Testis (tissue), 3 donors: ENCODE data around the gene ITPKB. TPM values are rescaled to one million over a fixed set of nuclear protein-coding genes. Genes with fewer than 3 reads are reported as not detected.

Source experiments
- DNase-seq: peaks from one replicate; pipeline ENCODE4 v3.0.0-alpha.2; 2019
- H3K27ac ChIP-seq, 2 donors: fragments of 200-600 bp; sonication (generic); one replicate each; pipeline ENCODE4 v1.5.1; 2019
- H3K27me3 ChIP-seq: fragments of 200-600 bp; sonication (generic); one replicate; pipeline ENCODE4 v1.5.1; 2019
- H3K36me3 ChIP-seq: fragments of 200-600 bp; sonication (generic); one replicate; pipeline ENCODE4 v1.5.1; 2017; ENCODE audit warnings: low read depth; ENCODE audit errors: missing control alignments
- H3K4me1 ChIP-seq: fragments of 200-600 bp; sonication (generic); one replicate; pipeline ENCODE4 v1.5.1; 2019
- H3K4me3 ChIP-seq, 2 donors: fragments of 200-600 bp; sonication (generic); one replicate each; pipeline ENCODE4 v1.5.1; 2017 to 2019
- H3K9me3 ChIP-seq: fragments of 200-600 bp; sonication (generic); one replicate; pipeline ENCODE4 v1.5.1; 2017
- POLR2A ChIP-seq: fragments of 450-650 bp; IDR thresholded peaks from one replicate; pipeline ENCODE4 v1.6.1; 2017; ENCODE audit warnings: antibody characterized with exemption, mild to moderate bottlenecking, moderate library complexity
- WGBS, 2 donors: methylation state at CpG; one replicate each; pipeline ENCODE4 v1.1.5; 2018; 5-methylcytosine and 5-hydroxymethylcytosine counted together
- intact Hi-C: fragments of 100-400 bp; cut with DNase I; formaldehyde crosslinking; loops from one replicate; pipeline ENCODE4 v1.15.1; 2023; ENCODE audit warnings: low total_unique reads
- polyA plus RNA-seq: library from polyadenylated mRNA; stranded (reverse); fragments of 350-450 nt; fragmentation: Illumina TruSeq; extraction: RNeasy Lipid Tissue Mini Kit (QIAGEN cat#74804); gene quantifications from one replicate; pipeline ENCODE4 v1.2.3, GENCODE V29; 2014; ENCODE audit warnings: low read depth, low replicate concordance; ENCODE audit not compliant: insufficient read depth
- total RNA-seq, 2 donors: library from RNA; depleted of rRNA; stranded (reverse); fragments of >200 nt; gene quantifications; one replicate each; pipeline ENCODE4 v1.2.3, GENCODE V29; 2016
- TF ChIP-seq, protein P1 (sequence below), 3 experiments: fragments of 450-650 bp in 2 of 3; fragments of 200-600 bp in 1 of 3; sonication (generic) in 1 of 3; IDR thresholded peaks; one replicate each; pipeline ENCODE4 v1.5.1; 2016 to 2019; ENCODE audit warnings: antibody characterized with exemption in 3 of 3, mild to moderate bottlenecking in 2 of 3, moderate library complexity in 1 of 3

The ITPKB gene
- total and polyA plus RNA-seq, 3 donors from 2014 or later = 11.4 to 18.0 (median 13.5) TPM

DNA sequence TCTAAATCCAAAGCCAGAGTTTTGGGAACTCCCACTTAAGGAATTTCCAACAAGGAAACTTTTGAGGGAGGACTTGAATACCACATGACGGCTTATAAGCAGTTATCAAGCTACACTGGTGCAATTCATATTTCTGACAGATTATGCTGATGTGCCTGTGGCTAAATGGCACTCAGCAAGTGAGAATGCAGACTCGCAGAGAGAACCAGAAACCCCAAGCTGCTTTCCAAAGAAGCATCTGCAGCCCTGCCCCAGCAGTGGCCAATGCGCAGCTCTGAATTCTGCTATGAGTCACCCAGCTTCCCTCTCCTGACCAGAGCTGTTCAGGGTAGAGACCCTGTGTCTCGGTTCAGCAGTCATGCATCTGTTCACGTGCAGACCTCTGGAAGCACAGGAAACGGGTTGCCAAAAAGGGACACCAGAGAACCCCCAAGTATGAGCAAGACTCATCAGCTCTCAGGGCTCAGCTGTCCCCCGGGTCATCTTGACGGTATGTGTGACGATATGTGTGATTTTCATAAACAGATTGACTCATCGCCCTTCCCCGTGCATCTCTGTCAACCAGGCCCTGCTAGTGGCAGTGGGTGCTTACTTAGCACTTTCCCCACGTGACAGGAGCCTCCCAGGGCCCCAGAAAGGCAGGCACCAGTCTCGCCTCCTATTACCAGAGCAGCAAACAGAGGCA lies 76.3 kb downstream of the ITPKB start:
- DNase-seq = peak; percentile 75
- 39 to 60% methylated on average over 13 of the region's 13 CpGs for WGBS, 2 donors
- H3K4me1 ChIP-seq = peaks cover 80% of the 10 kb centered on the region
- peak overlapping the region; percentile 65 to 89 for H3K27ac ChIP-seq
- no peaks in the 10 kb centered on the region for H3K36me3 ChIP-seq
- no peaks in the 10 kb centered on the region for H3K9me3 ChIP-seq
- no peaks in the 10 kb centered on the region for H3K27me3 ChIP-seq
- intact Hi-C loops = no loop called here
- H3K4me3 ChIP-seq = no peak overlapping the region
- no peak for TF ChIP-seq POLR2A
- TF ChIP-seq, protein P1, sequence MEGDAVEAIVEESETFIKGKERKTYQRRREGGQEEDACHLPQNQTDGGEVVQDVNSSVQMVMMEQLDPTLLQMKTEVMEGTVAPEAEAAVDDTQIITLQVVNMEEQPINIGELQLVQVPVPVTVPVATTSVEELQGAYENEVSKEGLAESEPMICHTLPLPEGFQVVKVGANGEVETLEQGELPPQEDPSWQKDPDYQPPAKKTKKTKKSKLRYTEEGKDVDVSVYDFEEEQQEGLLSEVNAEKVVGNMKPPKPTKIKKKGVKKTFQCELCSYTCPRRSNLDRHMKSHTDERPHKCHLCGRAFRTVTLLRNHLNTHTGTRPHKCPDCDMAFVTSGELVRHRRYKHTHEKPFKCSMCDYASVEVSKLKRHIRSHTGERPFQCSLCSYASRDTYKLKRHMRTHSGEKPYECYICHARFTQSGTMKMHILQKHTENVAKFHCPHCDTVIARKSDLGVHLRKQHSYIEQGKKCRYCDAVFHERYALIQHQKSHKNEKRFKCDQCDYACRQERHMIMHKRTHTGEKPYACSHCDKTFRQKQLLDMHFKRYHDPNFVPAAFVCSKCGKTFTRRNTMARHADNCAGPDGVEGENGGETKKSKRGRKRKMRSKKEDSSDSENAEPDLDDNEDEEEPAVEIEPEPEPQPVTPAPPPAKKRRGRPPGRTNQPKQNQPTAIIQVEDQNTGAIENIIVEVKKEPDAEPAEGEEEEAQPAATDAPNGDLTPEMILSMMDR (IDR thresholded peaks at IDR 0.05) = no peak

DNA sequence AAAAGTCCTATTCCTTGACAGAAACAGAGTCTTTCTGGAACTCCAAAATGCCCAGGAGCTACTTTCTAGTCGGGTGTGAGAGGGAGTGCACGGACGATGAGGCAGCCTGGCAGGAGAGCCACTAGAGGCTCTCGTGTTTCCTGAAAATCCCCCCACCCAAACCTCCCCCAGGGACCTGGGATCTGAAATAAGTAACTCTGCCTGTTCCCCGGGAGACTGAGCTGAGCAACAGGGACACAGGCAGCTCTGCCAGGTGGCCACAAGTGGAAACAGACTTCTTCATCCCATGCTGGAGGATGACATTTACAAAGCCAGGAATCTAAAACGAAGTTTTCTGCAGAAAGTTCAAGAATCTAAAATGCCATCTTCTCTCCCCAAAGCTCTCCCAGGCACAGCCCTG lies 77.1 kb downstream of the ITPKB start:
- DNase-seq = no peak
- peak overlapping the region; percentile 65 to 89 for H3K27ac ChIP-seq
- 12 to 37% methylated on average over 6 of the region's 6 CpGs for WGBS, 2 donors
- no peak overlapping the region for H3K4me3 ChIP-seq
- no peaks in the 10 kb centered on the region for H3K27me3 ChIP-seq
- no peaks in the 10 kb centered on the region for H3K9me3 ChIP-seq
- intact Hi-C loops = no loop called here
- H3K36me3 ChIP-seq = no peaks in the 10 kb centered on the region
- peaks cover 79% of the 10 kb centered on the region for H3K4me1 ChIP-seq
- TF ChIP-seq, protein P1 (IDR thresholded peaks at IDR 0.05) = no peak
- TF ChIP-seq POLR2A = no peak

DNA sequence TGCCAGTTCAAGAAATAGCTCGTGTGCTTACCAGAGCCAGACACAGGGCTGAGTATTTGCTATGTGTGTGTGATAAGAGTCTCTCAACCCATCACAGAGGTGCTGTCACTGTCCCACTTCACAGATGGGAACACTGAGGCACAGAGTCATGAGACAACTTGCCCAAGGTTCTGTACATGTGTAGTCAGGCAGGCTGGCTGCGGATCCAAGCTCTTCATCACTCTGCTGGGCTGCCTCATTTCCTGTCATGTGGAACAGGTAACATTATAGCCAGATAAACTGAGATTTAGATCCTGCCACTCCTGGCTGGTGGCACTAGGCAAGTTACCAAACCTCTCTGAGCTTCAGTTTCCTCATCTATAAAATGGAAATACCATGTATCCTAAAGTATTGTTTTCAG lies 77.8 kb downstream of the ITPKB start:
- 88 to 100% methylated on average over 1 to 2 of the region's 2 CpGs for WGBS, 2 donors
- no peaks in the 10 kb centered on the region for H3K9me3 ChIP-seq
- H3K27ac ChIP-seq = peak overlapping the region; percentile 65 to 89

DNA sequence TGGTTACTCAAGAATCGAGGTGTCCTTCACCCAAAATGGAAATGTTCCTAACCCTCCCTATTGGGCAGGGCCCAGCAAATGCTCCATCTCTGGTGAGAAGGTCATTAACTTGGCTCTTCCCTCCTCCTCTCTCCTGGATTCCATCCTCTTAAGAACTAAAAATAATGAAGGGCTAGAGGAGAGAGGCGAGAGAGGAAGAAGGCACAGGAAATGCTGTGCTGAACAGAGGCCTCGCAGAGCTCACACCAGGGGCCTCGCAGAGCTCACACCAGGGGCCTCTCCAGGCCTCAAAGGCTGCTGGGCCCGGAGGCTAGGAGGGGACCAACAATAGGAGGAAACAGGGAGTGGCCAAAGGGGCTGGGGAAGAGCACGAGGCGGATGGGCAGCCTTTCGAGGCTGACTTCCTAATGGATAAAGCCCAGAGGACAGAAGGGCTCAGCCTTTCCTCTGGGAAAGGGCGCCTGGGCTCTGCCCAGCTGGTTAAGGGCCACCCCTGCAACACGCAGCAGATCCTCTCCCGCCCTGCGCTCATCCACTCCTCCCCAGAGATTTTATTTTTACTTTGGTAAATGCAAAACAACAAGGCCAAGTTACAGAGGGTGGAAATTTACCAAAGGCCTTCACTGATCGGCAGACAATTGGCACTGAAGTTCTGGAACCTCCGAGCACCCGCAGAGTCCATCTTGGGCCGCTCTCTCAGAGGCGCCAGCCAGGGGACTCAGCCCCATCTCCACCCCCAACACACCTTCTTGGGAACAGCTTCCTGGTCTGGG lies 78.5 kb downstream of the ITPKB start:
- H3K27me3 ChIP-seq = no peaks in the 10 kb centered on the region
- no peaks in the 10 kb centered on the region for H3K9me3 ChIP-seq
- H3K4me1 ChIP-seq = peaks cover 82% of the 10 kb centered on the region
- peak overlapping the region; percentile 65 to 89 for H3K27ac ChIP-seq
- H3K4me3 ChIP-seq = no peak overlapping the region
- peak; percentile 32 for DNase-seq
- intact Hi-C loops = no loop called here
- WGBS, 2 donors = 56 to 62% methylated on average over 17 of the region's 17 CpGs
- TF ChIP-seq POLR2A = no peak
- TF ChIP-seq, protein P1 (IDR thresholded peaks at IDR 0.05) = no peak
- no peaks in the 10 kb centered on the region for H3K36me3 ChIP-seq

More for the DNA sequence above, 77.8 kb downstream of the ITPKB start:
- intact Hi-C loops = no loop called here
- DNase-seq = no peak
- Histone ChIP-seq H3K4me1 (peaks cover 81% of the 10 kb centered on the region), H3K4me3 (no peak overlapping the region), H3K36me3 (no peaks in the 10 kb centered on the region), H3K27me3 (no peaks in the 10 kb centered on the region)
- TF ChIP-seq, protein P1 (IDR thresholded peaks at IDR 0.05) = no peak
- no peak for TF ChIP-seq POLR2A
